Embryonic facial prominence (tissue), 1 donor: Measurements from ENCODE around the gene PCNX3.

Source experiments
- DNase-seq: peaks from one replicate; pipeline ENCODE4 v3.0.0-alpha.2; 2016; ENCODE audit errors: extremely low spot score

Gene PCNX3

GRCh38 chr11:65639623-65640482 is 24.3 kb downstream of the PCNX3 start:
- no peak for DNase-seq

- no peak for DNase-seq
Measured at GRCh38 chr11:65640483-65641296, 25.1 kb downstream of the PCNX3 start.

DNA sequence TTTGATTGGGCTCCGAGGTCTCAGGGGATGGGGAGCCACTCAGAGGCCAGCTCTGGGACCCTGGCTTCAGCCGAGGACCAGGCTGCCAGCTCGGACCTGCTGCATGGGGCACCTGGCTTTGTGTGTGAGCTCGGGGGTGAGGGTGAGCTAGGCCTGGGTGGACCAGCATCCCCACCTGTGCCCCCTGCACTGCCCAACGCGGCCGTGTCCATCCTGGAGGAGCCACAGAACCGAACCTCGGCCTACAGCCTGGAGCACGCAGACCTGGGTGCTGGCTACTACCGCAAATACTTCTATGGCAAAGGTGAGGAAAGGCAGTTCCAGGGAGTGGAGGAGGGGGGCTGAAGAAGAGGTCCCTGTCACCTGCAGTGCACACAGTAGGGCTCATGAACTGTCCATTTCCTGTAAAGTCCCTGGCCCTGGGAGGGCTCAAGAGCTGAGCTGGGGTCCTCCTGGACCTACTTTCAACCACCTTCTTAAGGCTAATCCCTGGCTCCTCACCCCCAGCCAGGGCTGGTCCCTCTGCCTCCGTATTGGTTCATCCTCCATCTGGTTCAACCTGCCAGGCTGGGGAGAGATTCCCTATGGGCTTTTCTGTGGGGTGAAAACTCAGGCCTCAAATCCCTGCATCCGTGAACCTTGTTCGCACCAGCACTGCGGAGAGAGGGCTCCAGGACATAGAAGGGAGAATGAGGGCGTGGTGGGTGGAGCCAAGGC is 25.9 kb downstream of the PCNX3 start:
- no peak for DNase-seq

GRCh38 chr11:65642014-65642671 is 26.6 kb downstream of the PCNX3 start:
- DNase-seq, result no peak

GRCh38 chr11:65643971-65644370 is 28.4 kb downstream of the PCNX3 start:
- no peak for DNase-seq

- no peak for DNase-seq
Measured at GRCh38 chr11:65644837-65645236, 29.3 kb downstream of the PCNX3 start.

DNA sequence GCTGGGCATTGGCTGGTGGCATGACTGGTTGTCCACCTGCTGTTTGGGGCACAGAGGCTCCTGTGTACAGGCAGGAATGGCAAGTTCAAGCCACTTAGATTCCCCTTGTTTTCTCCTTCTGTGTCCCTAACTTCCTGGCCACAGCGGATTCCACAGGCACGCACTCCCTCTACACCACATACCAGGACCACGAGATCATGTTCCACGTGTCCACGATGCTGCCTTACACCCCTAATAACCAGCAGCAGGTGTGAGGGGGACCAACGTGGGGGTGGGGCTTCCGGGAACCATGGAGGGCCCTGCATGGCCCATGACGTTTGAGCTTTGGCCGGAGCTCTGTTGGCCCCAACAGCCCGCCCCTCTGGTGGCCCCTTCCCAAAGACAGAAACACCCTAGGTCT is 30.1 kb downstream of the PCNX3 start:
- no peak for DNase-seq

DNA sequence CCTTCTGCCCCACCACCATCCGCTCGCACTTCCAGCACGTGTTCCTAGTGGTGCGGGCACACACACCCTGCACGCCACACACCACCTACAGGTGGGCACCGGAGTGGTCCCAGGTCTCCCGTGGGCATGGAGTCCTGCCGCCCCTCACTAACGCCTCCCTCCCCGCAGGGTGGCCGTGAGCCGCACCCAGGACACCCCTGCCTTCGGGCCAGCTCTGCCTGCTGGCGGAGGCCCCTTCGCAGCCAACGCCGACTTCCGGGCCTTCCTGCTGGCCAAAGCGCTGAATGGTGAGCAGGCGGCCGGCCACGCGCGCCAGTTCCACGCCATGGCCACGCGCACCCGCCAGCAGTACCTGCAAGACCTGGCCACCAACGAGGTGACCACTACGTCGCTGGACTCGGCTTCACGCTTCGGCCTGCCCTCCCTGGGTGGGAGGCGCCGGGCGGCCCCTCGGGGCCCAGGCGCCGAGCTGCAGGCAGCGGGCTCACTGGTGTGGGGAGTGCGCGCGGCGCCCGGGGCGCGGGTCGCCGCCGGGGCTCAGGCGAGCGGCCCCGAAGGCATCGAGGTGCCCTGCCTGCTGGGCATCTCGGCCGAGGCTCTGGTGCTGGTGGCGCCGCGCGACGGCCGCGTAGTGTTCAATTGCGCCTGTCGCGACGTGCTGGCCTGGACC is 30.8 kb downstream of the PCNX3 start:
- no peak for DNase-seq

DNA sequence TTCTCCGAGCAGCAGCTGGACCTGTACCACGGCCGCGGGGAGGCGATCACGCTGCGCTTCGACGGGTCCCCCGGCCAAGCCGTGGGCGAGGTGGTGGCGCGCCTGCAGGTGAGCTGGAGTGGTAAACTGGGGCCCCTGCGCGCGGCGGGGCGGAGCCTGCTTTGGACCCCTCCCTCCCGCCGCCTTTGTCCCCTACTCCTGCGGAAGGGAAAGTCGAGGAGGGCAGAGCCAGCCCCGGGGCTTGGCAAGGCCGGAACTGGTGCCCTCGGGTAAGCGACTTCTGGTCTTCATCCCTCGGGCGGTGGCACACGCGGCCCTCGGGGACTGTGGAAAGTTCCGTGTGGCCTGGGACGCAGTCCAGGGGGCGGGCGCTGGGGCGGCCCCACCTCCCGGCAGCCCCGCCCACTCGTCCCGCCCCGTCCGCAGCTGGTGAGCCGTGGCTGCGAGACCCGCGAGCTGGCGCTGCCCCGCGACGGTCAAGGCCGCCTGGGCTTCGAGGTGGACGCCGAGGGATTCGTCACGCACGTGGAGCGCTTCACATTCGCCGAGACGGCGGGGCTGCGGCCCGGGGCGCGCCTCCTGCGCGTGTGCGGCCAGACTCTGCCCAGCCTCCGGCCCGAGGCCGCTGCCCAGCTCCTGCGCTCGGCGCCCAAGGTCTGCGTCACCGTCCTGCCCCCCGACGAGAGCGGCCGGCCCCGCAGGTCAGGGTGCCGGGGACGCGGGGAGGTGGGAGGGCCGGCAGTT is 31.6 kb downstream of the PCNX3 start:
- DNase-seq, result no peak

DNA sequence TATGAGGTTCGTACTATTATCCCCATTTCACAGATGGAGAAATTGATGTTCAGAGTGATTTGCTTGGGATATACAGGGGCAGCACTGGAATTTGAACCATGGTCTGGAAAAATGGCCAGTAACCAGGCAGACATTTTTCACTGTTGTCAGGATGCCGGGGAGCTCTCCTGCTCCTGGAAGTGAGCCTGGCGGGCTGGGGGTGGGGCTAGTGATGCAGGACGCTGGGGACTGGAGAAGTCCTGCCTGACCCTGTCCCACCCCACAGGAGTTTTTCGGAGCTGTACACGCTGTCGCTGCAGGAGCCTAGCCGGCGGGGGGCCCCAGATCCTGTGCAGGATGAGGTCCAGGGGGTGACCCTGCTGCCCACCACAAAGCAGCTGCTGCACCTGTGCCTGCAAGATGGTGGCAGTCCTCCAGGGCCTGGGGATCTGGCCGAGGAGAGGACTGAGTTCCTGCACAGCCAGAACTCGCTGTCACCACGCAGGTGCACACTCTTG is 33.5 kb downstream of the PCNX3 start:
- DNase-seq, result no peak

GRCh38 chr11:65649656-65650546 is 34.3 kb downstream of the PCNX3 start:
- DNase-seq, result no peak

GRCh38 chr11:65650547-65651338 is 35.2 kb downstream of the PCNX3 start:
- no peak for DNase-seq

DNA sequence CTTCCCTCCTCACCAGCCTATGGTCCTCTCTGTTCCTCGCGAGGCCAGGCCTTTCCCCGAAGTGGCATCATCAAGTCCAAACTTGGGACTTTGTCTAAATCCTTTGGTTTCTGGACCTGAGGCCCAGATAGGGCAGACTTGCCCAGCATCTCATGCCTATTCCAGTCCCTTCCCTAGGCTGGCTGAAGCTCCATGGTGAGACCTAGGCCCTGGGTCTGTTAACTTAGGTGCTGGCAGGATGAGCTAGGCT is 35.7 kb downstream of the PCNX3 start:
- DNase-seq, result no peak

DNA sequence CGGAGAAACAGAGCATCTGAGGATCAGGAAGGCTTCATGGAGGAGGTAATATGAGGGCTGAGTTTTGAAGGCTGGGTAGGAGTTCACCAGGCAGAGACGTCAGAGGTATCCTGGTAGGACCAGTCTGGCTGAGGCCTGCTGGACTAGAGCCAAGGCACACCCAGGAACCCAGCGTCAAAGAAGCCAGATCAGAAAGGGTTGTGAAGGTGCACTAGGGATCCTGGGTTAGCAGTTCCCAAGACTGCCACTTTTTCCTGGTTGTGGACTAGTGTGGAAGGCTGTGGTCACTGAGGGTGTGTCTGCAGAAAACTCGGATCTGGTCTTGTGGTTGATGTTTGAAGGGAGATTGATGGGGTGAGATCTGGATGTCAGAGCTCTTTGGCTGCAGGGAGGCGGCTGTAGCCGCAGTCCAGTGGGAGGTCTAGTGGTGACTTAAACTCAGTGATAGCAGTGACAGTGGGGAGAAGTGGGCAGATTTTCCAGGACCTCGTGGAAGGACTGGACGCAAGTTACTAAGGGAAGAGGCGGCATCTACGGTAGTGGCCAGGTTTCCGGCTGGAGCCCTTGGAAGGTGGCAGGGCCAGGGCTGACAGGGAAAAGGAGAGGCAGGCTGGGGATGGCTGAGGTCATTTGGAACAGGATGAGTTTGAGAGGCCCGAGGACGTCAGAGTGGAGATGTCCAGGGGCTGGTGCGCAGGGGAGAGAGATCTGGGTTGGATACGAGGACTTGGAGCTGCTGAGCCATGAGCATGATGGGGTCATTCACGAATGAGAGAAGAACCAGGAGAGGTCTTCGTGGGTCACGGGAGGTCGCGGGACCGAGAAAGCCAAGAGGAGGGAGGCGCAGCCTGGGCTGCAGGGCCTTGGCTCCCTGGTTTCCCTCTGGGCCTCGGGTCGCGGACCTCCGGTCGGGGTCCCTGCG is 36.3 kb downstream of the PCNX3 start:
- DNase-seq, result no peak

GRCh38 chr11:65652511-65653228 is 37.1 kb downstream of the PCNX3 start:
- DNase-seq, result peak; percentile 87

DNA sequence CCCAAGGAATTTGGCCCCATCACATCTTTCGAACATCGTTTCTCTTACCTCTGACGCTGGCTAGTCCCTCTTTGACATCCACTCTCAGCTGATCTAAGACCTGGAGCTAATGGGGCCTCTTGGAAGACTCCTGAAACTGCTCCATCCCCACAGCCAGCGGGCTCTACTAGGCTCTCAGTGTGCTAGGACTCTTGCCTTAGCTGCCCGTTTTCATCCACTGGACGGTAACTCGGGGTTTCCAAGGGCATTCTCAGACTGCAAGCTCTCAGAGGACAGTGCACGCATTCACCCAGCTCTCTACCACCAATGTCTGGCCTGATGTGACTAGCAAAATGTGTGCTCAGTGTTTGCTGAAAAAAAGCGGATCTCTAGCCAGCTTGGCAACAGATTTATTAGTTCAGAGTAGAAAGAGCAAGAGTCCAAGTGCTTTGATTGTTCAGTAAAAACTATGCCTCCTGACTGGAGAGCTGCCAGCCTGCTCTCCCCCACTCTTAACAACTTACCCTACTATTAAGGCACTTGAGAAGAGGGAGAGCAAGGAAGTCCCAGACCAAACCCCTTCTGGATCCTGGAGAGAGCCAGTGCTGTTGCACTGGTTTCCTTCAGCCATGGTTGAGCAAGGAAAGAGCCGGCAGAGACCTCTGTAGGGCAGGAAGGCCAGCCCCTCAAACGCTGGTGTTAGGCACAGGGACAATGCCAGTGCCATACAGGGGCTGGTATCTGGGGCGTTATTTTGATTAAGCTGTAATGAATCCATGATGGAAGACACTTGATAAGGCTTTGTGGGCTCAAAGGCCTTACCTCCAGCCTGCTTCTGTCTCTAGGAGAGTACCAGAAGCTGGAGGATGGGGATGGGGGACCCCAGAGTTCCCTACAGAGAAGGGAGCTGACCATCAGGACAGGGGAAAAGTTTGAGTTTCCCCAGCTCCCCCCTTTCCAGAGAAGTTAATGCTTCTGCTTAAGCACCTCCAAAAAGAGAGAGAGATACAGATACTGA is 38.0 kb downstream of the PCNX3 start:
- DNase-seq, result no peak
